HG03565 (cell line): ENCODE data around the gene EPS8.

Experiments used
- ATAC-seq: cut with Tn5 transposase; IDR thresholded peaks from one replicate; pipeline ENCODE4 v1.9.1; 2021; ENCODE audit warnings: mild to moderate bottlenecking, moderate library complexity; ENCODE audit not compliant: unreplicated experiment

EPS8 gene

DNA sequence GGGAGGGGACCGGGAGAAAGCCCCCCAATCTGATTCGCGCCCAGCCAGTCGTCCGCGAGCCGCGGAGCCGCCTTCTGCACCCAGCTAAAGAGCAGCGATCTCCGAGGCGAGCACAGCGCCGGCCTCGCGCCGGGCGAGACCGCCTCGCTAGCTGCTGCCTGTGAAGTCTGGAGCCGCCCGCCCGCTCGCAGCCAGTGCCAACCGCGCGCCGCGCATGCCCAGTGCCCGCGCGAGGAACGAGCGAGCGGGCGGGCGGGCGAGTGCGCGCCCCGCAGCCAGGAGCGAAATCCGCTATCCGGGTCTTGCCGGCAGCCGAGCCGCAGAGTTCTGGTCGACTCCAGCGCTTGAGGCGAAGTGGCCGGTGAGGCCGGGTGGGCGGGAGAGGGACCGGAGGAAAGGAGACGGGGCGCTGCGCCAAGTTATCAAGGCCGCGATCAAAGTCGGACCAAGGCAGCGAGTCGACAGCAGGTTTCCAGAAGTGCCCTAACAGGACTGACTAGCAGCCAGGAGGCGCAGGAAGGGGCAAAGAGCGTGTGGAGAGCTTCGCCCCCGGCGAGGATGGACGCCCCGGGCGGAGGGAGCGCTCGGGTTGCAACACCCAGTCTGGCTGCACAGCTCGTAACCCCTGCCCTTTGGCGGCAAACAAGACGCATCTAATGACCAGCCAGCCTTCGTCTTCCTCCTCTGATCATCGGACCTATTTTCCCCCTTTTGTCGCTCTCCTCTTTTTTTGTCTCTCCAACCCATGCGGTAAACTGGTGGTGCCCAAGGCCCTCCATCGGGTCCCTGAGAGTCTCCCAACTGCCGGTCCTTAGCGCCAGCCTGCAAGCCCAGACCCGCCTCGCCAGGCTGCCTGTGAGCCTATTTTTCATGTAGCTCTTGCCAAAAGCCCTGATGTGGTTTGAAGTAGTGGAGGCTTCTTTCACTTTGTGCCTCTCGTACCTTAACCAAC lies at the start of gene EPS8:
Gene EPS8 (minus strand): TSS at position 169 of the 952 bp plus-strand sequence. CDS start 106,437 bp downstream, outside the sequence.
- peak; percentile 81 for ATAC-seq

DNA sequence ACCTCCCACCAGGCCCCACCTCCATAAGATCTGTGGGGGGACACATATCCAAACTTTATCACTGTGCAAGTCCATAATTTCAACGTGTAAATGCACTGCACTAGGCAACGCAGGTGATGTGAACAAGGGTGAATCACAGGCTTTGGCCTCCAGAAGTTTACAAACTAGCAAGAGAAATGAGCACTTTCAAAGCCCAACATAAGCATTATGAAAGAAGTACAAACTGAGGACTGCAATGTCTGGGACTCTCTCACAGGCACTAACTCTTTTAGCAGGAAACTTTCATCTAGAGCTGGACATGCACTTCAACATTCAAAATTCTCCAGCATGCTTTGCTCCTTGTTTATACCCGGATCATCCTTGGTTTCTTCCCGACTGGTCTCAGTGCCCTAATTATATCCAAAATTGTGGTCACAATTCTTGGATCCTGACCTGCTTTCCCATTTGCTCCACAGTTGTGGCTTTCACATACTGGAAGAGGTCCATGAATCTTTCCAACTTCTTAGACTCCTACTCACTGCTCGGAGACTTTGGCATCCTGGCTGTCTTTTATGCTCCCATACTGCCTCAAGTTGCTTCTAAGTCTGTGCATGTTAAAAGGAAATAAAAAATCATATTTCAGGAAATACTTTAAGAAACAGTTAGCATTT lies 48.1 kb upstream of the EPS8 start:
- no peak for ATAC-seq

DNA sequence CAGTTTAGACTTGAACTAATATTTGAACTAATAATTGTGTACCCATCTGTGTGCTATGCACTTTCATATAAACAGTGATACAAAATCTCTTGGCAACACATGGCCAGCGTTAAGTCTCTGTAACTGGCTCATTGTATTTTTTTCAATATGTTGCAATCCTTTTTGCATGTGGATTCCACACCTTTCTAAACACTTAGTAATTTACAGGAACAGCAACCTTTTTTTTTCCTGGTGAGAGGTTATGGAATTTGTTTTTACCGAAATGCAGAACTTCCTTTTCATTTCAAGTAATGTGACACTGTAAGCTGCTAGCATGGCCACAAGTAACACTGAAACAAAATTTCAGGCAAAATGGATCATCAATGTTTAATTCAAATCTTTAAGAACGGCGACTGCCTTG lies 45.4 kb upstream of the EPS8 start:
- ATAC-seq: no peak

DNA sequence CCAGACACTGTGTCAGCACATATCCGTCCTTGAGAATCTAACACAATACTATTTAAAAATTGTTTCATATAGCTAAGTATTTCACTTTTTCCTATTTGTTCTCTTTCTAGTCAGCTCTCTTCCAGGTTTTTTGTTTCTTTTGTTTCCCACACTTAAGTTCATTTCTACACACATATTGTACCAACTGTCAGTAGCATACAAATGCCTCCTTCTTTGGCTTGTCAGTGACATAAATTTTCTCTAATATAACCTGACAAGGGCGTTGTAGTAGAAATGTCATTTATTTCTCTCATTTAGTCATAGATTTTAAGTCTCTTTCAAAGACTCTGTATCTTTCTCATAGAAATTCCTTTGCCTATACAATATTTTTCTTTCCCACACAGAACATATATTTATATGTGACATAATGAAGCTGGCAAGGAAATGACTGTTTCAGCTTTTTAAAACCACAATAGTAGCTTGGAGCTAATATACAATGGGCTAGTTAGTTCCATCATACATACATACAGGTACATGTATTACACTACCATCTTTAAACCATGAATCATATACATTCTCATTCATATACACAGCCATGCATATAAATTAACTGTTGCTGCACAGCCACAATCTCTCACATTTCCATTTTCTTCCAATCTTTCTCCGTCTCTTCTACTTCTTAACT lies 42.3 kb upstream of the EPS8 start:
- no peak for ATAC-seq

DNA sequence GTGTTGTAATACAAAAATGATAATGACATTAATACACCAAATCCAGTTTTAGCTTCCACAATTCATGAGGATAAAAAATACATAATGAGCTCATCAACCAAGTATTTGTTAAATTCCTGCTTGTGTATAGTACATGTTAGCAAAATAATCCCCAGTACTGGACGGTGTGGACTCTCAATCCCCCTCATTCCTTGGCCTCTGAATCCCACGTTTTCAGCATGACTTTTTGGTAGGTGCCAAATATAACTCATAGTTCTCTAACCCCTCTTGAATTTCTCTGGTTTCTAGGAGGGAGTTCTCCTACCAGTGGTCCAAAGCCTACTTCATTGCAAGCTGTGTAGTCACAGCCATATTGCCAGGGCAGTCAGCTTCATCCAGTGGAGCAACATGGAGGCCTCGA lies 41.4 kb upstream of the EPS8 start:
- no peak for ATAC-seq

DNA sequence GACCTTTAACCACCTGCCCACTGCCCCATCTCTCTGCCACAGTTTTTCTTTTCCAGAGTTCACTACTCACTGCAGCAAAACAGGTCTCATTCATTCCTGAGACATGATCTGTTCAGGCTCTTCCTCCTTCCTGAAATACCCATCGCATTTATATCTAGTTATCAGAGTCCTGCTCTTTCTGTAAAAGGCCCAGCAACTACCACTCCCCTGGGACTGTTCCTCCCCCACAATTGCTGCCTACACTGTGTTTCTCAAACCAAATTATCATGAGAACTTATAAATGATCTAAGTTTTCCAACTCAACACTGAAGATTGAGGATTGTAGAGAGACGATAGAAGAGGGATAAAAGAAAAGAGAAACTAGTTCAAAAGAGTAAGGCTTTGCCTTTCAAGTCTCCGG lies 40.8 kb upstream of the EPS8 start:
- no peak for ATAC-seq

DNA sequence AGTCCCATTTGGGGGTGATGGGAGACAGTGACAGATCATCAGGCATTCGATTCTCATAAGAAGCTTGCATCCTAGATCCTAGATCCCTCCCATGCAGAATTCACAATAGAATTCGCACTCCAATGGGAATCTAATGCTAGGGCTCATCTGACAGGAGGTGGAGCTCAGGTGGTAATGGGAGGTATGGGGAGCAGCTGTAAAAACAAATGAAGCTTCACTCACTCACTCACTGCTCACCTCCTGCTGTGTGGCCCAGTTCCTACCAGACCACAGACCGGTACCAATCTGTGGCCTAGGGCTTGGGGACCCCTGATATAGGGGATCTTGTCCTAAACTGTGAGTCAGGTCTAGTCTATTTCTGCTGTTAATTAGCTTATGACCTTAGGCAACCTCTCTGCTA lies 40.1 kb upstream of the EPS8 start:
- ATAC-seq: no peak

DNA sequence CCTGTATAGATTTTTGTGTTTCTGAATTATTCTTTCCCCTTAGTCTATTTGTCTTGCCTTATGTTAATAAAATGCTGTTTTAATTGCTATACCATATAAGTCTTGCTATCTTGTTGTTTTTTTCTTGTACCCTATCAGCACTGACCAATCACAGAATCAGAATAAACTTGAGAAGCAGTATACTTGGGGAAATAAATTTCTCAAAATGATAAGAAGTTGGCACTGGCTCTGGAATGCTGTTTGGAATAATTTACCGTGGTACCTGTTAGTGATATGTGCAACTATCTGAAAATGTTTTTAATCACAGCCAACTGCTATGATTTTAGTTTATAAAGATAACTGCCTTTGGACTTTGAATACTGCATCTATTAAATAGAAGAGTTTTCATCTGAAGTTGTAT lies 37.9 kb upstream of the EPS8 start:
- no peak for ATAC-seq

DNA sequence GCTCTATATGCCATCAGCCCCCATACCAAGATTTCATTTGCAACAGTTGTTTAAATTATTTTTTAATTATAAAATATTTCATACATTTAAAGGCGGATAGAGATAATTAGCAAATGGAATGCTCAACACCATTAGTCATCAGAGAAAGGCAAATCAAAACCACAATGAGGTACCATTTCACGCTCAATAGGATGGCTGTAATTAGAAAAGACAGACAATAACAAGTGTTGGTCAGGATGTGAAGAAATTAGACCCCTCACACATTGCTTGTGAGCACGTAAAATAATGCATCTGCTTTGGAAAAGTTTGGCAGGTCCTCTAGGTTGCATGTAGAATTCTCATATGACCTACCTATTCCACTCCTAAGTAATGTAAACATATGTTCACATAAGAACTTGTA lies 35.3 kb upstream of the EPS8 start:
- no peak for ATAC-seq

DNA sequence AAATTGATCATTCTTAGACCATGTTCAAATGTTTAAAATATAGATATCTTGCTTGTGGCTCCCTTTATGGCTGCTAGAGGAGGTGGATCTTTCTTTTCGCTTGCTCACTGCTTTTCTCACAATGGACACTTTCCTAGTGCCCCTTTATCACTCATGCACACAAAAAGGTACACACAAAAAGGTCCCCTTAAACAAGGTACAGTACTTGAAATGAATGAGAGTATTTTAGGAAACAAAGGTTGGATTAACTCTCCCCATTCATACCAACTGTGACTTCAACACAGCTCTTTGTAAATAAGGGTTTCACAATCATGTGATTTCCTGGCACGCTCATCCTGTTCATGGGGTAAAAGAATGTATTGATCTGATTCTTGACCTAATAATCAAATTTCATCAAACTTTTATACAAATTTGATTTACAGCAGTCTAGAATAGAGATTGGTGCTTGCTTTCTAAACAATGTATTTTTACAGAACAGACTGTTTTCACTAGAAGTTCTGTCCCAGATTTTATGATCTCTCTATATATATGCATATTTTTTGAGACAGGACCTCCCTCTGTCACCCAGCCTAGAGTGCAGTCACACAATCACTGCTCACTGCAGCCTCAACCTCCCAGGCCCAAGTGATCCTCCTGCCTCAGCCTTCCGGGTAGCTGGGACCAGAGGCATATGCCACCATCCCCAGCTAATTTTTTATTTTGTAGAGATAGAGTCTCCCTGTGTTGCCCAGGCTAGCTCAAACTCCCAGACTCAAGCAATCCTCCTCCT lies 34.4 kb upstream of the EPS8 start:
- no peak for ATAC-seq

DNA sequence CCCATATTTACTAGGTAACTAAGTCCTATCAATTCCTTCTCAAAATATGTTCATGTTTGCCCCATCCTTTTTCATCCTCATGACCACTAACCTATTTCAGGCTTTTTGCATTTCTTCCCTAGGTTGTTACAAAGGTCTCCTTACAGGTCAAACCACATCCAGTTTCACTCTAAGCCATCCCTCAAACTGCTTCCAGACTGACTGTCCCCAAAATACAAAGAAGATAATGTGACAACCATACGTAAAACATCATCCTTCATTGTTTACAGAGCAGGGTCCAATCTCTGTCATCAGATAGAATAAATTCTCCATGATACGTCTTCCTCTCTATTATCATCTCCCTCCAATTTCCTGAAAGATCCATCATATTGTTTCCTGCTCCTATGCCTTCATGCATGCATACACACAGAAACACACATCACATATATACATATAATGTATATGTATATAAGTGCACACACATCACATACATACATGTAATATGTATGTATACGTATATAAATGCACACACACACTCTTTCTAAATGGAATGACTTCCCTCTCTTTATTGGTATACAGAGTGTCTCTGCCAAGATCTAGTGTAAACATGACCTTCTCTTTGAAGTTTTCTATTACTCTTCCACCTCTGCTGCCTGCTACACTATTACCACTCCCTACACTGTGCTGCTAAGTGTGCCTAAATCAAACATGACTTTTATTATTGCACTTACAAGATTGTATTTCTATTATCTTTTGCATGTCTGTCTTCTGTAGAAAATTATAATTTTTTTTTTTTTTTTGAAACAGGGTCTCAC lies 30.7 kb upstream of the EPS8 start:
- ATAC-seq: no peak

DNA sequence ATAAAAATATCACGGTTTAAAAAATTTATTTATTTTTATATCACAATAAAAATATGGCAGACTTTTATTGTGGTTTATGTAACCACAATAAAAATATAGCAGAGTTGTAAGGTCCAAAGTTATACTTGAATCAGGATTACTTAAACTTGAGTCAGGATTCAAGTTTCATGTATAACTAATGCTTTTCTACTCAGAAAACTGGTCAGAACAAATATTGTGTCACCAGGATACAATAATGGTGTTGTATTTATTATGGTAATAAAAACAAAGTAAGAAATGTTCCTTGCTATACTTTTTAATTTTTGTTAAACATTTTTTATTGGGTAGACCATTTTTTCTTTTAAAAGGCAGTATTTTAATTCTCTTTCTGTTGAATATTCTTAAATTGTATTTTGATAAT lies 29.2 kb upstream of the EPS8 start:
- no peak for ATAC-seq

DNA sequence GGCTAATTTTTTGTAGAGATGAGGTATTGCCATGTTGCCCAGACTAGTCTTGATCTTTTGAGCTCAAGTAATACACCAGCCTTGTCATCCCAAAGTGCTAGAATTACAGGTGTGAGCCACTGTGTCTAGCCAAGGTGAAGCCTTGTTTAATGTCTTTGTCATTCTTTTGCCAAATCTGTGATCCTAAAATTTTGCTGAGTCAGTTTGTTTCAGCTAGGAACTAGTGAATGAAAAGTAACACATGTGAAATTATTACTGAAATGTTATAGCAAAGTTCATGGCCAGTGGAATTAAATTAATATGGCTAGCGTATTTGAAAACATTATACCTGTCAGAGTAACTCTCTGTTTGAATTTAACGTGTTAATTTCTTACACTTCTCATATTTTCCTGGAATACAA lies 26.5 kb upstream of the EPS8 start:
- ATAC-seq: no peak

DNA sequence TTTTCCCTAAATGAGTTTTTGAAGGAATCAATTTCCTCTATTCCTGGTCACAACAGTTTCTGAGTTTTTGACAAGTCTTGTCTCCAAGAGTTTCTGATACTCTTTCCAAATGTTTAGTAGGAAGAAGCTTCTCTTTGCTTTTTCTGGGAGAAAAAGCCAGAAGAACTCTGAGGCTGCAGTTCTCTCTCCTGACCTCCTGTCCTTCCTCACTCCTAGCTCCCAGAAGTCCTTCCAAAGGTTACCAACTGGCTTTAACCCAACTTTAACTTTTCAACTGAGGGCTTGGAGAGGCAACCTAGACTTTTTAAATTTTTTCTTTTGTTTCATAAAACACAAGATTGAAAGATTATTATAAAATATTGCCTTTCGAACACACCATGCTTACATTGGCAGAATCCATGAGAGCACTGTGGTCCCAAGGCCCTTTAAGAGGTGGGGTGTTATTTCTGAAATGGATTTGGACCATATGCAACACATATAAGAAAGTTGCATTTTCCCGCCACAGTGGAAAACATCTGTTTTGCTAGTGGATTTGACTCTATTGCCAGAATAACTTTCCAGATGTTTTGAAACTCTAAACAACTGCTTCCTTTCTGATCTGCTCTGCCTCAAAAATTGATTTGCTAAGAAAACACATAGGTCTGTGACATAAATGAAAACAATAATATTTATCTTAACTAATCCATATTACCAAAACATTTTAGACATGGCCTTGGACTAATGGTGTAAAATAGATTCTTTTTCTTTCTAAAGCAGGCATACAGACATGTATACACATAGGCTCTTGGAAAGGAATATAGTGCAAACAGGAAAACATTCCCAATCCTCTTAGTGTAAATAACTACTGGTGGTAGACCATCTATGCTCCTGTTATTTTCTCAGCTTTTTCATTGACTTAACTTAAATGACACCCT lies 22.3 kb upstream of the EPS8 start:
- no peak for ATAC-seq

DNA sequence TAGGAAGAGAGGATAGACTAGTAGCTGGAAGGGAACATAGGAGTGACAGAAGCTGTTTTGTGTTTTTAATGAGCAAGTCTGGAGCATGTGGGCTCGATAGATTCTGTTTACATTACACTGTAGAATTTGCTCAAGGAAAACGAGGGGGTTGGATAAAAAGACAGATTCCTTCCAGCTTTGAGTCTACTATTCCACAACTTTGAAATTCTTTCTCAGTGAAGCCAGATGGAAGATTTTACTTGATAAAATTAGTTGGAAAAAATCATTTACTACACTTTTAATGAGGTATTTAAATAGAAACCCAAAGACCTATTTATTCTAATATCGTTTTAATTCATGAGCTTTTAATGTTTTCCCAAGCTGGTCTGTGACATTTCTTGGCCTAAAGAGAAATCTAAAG lies 19.5 kb upstream of the EPS8 start:
- no peak for ATAC-seq

DNA sequence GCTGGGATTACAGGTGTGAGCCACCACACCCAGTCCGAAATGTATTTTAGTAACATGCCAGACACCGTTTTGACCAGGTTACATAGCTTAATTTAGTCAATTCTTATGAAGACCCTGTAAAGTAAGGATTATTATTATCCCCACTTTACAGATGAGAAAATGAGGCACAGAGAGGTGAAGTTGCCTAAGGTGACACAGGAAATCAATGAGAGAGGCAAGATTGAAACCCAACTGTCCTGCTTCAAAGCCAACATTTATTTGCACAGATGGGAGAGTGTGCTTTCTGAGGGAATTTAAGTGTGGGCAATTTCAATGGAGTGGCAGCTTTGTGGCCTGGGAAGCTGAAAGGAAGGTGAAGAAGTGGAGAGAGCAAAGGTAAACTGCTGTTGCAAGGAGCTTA lies 19.1 kb upstream of the EPS8 start:
- ATAC-seq: no peak

DNA sequence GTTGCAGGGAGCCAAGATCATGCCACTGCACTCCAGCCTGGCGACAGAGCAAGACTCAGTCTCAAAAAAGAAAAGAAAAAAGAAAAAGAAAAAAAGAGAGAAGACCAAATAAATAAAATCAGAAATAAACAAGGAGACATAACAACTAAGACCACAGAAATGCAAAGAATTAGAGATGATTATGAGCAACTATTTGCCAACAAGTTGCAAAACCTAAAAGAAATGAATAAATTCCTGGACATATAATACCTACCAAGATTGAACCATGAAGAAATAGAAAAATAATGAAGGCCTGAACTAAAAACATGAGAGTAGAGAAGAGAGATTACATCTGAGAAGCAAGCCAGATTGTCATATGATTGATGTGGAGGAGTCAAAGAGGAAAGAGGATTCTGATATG lies 17.6 kb upstream of the EPS8 start:
- ATAC-seq: no peak

DNA sequence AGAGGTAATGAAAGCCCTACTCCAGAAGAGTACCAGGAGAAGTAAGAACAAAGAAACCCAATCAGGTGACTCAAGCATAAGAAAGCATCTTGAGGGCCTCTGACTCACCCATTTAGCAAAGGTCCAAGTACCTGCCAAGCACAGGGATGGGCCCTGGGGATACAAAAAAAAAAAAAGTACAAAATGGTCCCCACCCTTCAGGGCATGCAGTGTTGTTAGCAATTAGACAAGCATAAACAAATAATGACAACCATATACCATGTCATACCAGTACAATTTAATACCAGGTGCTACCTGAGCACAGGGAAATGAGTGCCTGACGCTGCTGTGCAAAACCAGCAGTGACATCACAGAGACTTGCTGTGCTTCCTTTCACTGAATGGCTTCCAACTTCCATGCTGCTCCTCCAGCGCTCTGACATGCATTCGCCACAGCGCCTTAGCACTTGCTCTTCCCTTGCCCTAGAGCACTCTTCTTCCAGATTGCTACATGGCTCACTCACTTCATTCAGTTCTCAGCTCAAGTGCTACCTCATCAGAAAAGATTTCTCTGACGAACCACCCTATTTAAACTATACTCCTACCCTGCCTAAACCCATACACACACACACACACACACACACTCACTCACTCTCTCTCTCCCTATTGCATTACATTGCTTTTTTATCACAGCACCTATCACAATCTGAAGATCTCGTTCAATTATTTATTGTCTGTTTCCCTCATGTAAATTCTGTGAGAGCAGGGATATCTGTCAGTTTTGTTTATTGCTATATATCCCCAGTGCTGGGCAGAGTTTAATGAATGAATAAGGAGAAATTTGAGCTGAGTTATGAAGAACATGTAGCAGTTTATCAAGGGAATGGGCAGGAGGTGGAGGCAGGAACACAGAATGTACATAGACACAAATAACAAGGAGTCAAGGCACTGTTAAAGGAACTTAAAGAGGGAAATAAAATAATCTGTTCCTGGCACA lies 12.9 kb upstream of the EPS8 start:
- no peak for ATAC-seq
